HG02623 (cell line): ENCODE data around the gene CACNB1.

Experiments
- ATAC-seq: cut with Tn5 transposase; IDR thresholded peaks from one replicate; pipeline ENCODE4 v1.9.1; 2021; ENCODE audit warnings: moderate library complexity; ENCODE audit not compliant: unreplicated experiment

Gene CACNB1

DNA sequence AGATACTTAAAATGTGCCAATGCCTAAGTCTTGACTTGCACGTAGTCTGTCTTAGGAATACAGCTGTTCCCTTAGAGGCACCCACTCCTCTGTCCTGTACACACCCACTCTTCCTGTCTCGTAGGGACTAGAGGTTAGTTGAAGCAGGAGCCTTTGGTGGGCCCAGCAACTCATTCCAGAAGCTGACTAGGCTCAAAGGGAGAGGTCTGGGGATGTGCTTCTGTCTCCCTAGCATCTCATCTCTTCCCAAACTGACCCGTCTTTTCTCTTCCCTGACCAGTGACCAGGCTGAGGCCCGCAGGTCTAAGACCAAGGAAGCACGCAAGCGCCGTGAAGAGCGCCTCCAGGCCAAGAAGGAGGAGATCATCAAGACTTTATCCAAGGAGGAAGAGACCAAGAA is 6.8 kb upstream of the CACNB1 start:
- ATAC-seq = no peak

DNA sequence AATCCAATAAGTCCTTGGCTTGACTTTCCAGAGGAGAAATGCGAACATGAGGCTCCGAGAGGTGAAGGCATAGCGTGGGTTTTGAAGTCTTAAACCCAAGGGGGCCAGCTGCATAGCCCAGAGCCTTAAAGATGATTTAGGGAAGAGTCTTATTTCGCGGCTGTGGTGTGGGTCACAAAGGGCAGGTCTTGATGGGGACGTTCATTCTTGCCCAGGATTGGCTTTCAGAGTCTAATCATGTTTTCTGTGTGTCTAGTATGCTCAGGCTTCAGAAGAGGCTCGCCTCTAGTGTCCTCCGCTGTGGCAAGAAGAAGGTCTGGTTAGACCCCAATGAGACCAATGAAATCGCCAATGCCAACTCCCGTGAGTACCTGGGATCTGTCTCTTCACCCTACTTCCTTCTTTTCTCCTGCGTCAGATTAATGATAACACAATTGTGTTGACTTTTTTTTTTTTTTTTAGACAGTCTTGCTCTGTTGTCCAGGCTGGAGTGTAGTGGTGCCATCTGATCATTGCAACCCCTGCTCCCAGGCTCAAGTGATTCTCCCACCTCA is 3.6 kb upstream of the CACNB1 start:
- ATAC-seq = no peak

DNA sequence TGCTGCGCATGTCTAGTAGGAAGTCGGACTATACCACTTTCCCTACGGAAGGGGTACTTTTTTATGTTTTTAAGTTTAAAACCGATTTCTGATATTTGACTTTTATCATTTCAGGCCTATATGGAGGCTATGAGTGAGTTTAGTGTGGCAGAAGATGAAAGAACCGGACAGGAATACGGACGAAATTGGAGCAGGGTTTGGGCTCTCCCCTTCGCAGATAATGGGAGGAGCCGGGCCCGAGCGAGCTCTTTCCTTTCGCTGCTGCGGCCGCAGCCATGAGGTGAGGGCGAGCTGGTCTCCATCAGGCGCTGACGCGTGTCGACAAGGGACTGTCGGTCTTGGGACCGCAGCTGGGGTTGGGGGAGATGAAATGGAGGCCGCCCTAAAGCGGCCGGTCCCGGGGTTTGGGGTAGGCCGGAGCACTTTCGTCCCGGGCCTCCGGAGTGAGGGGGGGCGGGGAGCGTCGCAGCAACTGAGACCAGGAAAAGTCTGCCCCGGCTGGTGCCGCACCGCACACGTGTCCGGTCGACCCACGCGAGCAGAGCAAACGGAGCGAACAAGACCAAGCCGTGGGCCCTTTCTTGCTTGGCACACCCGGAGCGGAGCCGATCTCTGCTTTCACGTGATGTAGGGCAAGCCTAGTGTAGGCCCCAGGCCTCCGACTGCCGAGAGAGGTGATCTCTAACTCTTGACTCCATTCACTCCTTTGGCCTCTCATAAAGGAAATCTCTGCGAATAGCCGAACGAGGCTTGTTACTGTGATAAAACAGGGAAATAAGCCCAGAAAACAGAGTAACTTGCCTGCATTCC is 2.8 kb upstream of the CACNB1 start, which contains the start of gene RPL19:
Gene RPL19 (plus strand): TSS at position 214 of the 810 bp plus-strand sequence. CDS start 62 bp downstream, at position 276.
- ATAC-seq = peak; percentile 55

DNA sequence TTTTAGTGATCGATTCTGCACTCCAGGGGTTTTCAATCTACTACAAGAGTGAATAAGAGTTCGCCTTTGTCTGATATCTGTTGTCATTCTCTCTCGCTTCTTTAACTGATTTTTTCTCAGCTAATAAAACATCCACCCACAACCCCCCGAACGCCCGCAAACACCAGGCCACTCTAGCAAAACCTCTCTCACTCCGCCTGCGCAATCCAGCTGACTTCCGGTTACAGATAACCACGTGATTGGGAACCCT is 2.3 kb upstream of the CACNB1 start:
- ATAC-seq = peak; percentile 63

DNA sequence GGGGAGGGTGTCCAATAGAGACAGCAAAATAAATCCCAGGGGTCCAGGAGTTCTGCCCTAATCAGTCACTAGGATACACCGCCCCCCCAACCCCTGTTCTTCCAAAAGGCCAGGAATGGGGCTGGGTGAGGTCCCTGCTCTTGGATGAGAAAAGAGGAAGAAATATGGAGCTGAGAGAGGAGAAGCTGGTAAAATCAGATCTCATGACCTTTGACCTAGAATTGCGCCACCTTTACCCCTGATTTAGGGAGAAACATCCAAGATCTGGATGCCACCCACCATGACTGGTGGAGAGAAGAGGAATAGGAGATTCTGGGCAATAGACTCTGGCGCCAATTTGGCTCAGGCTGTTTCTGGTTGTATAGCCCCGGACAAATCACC is 707 bp upstream of the CACNB1 start:
- ATAC-seq = no peak

DNA sequence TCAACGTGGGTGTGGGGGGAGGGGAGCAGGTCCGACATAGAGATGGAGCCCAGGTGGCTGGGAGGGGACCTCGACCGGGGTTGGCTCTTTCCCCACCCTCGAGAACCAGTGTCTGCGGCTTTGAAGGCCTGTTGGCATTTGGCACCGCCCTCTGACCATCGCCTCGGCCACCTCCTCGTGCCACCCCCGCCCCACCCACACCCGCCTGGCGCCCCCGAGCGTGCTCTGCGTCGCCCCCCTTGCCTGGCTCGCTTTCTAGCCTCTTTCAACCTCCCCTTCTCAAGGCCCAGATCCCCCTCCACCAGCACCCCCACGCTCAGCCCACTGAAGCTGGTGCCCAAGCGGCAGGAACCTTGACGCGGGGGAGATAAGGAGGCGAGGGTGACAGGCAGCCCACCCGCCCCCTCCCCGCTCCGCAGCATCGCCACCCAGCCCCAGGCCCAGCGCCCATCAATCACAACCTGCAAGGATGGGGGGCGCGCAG is 619 bp downstream of the CACNB1 start:
- no peak for ATAC-seq

DNA sequence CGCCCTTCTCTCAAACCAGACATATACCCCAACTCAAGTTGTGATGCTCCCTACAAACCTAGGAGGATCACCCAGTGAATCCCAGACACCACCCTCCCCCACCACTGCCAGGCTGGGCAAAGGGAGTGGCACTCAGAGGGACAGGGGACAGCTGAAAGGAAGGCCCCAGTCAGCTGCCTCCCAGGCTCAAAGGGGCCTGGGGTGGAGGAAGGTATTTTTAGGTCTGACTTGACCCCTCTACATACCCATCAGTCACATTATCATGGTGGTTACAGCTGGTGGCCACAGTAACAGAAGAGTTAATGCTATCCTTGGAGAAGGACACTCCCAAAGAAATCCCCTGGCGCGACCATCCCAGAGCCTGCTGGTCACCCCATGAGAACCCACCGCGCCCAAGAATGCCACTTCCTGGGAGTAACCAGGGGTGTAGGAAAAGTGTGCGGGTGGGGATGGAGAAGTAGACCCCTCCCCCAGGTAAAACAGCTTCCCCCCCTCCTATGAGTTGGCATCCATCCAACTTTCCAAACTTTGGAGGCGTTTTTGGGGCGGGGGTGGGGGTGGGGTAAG is 1.1 kb downstream of the CACNB1 start:
- no peak for ATAC-seq

DNA sequence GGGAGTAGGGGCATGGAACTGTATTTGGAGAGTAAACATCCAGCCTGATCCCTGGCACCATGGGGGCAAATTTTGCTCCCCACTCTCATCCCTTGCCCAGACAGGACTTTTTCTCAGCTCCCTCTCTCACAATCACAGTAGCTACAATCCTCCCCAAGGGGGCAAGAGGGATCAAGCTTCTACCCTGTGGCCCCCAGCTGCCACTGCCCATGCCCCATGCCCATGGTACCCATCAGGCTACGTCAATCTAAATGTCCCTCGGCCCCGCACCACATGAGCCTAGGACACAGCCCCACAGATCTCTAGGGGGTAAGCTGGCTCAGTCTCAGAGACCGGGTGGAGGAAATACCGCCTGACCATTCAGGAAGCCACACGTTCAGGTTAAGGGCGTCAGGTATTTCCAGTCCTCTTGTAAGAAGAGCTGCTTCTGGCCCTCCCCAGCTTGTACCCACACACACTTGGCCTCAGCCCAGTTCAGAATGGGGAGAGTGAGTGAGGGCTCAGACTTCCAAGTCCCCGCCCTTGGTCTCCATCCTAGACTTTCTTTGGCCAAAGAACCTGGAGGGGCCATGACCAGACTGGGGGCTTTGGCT is 1.8 kb downstream of the CACNB1 start:
- ATAC-seq = no peak

DNA sequence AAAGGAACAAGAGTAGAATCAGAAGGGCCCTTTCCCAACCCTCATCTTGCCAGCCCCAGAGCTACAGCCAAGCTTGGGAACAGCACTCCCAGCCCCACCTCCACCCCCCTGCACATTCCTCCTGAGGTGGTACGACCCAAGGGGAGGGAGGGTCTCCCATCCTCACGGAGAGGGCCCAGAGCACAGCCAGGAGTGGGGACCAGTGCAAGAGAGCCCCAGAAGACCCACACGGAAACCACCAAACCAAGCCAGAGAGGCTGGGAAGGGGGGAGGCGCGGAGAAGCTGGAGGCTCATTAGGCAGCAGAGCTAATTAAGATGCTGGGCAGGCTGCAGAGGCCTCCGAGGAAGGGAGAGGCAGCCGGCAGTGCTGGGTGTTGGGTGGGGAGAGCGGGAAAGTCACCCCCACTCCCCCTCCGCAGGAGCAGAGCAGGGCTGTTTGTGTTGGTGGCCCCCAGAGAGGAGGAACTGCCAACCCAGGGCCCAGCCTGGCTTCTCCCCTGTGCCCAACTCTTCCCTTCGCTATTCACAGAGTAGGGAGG is 2.4 kb downstream of the CACNB1 start:
- ATAC-seq = no peak

DNA sequence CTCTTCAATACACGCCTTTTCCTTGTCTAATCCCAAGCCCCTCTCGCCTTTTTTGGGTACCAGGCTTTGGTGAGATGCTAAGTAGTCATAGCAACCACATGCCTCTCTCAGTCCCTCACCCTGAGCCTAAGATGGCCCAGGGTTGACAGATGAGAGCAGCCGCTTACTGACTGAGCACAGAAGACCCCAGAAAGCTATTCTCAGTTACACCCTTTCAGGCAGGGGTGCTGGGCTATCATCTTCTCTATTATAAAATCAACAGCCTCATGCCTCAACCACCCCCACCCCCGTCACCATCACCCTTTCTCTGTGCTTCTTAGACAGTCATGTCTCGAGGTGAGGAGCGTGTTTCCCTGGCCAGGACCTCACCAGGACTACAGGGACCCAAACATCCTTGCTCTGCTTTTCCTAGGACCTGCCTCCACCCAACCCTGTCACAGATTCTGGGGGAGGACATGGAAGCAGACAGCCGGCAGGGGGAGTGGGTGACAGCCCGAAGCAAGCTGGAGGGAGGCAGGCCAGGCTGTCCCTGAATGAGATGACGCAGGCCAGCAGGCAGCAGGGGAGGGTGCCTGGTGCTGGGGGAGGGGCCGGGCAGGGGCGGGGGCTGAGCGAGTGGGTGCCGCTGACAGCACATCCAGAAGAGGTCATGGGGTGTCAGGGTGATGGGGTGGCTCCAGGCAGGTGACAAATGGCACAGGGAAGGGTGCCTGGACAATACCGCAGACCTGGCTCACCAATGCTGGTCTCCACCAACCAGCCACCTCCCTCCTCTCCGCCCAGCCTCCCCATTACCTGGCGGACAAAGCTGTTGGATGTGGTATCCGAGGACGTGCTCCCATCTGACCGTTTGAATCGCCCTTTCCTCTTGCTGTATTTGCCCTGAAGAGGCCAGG is 3.1 kb downstream of the CACNB1 start:
- no peak for ATAC-seq

DNA sequence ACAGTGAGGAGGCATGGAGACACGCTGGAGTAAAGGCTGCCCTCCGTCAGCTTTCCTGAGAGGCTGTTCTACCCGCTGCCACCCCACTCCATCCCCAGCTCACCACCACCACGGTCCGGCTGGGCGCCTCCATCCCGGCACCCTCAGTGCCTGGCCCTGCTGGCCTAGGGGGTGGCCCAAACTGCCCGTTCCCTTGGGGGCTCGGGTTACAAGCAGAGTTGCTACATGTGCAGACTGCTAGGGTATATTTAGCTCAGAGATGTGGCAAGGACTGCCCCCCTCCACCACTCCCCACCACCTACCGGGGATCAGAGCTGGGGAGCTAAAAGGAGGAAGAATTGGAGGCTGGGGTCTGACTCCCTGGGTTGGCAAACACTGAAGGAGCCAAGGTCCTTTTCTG is 4.1 kb downstream of the CACNB1 start:
- no peak for ATAC-seq

DNA sequence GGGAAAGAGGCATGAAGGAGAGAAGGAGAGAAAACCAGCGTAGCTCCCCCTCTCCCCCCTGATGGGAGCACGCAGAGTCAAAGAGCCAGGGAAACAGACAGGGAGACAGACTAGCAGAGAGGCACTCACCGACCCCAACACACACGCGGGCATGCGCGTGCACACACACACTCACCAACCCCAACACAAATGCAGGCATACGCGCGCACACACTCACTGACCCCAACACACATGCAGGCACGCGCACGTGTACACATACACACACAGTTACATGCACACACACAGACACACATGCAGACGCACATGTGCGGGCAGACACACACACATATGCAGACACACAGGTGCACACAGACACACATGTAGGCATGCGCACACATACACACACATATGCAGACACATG is 4.6 kb downstream of the CACNB1 start:
- no peak for ATAC-seq

DNA sequence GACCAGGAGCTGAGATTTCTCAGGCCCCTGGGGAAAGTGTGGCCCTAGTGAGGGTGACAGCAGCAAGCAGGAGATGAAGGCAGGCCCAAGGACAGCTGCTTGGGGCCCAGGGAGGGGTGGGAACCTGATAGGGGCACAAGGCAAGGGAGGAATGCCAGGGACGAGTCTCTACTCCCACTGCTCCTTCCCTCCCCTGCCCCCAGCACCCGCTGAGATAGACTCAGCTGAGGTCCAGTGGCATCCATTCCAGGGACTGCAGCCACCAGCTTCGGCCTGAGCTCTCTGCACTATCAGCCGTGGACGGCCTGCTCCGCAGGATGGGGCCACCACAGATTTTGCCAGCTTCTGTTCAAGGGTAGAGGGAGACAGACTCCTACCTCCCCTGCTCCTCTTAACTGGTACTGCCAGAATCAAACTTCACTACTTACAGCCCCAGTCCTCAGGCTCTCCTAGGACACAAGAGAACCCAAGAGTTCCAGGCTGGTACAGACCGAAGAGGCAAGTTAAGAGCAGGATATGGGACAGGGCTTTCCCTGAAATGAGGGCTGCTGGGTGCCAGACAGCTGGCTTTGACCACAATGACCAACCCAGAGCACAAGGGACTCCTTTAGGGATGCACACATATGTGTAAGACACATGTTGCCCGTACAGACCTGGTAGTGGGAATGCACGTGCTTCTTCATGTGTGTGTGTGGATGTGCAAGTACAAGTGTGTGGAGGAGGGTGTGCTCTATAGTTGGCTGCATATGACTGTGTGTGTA is 5.5 kb downstream of the CACNB1 start:
- no peak for ATAC-seq

DNA sequence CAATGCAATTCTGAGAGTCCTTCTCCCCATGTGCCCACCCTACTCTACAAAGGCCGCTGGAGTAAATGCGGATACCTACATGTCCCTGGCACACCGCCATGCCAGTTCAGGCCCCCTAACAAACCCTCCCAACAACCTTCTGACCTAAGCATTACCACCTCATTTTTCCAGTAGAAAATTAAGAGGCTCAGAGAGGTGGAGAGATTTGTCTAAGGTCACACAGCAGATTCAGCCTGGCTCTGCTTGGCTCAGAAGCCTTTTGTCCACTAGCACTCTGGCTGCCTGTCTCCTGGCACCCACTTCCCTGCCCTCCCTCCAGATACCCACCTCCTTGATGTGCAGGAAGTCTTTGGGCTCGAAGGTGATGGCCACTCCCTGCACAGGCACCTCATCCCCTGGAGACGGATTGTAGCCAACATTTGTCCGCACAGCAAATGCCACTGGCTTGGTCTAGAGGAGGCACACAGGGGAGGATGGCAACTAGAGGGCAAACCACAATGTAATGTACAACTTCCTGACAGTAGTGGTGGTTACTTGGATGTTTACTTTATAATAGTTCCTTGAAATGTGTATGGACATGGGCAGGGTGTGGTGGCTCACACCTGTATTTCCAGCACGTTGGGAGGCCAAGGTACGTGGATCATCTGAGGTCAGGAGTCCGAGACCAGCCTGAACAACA is 10.2 kb downstream of the CACNB1 start:
- ATAC-seq = no peak

DNA sequence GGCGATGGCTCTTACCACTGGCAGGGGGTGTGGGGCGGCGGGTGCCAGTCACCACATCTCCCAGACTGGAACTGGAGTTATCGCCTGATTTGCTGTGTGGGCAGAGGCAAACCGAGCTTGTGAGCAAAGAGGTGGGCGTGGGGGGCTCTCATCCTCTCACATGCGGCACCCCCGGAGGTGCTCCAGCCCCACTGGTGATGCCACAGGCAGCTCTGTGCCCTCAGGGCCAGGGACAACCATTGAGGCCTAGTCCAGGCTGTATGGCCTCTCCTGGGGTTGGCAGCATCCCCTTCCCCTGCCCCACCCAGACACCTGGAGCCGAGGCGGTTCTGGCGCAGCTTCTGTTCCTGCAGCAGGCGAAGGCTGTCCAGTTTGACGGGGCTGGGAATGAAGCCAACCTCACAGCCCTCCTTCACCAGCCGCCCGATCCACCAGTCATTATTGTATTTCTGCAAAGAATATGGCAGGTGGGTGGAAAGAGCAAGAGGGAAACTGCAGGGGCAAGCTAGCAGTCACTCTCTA is 10.9 kb downstream of the CACNB1 start:
- ATAC-seq = no peak

DNA sequence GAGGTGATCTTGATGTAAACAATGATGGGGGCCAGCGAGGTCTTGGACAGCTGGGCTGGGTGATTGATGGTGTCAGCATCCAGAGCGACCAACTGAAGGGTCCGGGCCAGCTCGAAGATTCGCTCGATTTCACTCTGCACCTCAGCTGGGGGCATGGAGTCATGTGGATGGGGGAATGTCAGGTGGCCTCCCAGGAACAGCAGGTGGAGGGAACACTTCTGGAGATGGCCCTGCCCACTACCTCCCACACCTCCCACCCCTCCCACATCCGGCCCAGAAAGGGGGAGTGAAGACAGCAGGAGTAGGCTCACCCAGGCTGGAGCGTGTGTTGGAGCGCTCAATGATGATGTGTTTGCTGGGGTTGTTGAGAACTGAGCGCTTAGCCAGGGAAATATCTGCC is 13.7 kb downstream of the CACNB1 start:
- no peak for ATAC-seq

DNA sequence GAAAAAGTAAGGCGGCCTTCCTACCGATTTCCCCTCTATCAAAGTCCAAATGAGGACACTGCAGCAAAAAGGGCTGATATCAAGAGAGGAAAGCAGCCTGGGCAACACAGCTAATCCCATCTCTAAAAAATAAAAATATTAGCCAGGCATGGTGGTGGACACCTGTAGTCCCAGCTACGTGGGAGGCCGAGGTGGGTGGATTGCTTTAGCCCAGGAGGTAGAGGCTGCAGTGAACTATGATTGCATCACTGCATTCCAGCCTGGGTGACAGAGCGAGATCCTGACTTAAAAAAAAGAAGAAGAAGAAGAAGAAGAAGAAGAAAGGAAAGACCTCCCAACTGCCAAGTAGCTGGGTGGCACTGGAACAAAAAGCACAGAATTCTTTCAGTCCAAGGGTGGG is 14.4 kb downstream of the CACNB1 start:
- ATAC-seq = no peak

DNA sequence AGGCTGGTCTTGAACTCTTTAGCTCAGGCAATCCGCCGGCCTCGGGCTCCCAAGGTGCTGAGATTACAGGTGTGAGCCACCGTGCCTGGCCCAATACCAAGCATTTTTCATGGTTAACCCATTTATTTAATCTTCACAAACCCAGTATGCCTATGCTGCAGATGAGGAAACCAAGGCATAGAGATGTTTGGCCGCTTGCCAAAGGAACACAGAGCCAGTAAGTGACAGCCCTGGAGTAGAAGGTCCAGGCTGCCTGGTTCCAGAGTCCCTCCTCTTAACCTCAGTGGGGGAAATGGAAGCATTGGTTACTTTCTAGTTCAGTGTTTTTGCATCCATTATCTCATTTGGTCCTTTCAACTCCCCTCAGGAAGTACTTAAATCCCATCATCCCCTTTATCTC is 16.2 kb downstream of the CACNB1 start:
- no peak for ATAC-seq

DNA sequence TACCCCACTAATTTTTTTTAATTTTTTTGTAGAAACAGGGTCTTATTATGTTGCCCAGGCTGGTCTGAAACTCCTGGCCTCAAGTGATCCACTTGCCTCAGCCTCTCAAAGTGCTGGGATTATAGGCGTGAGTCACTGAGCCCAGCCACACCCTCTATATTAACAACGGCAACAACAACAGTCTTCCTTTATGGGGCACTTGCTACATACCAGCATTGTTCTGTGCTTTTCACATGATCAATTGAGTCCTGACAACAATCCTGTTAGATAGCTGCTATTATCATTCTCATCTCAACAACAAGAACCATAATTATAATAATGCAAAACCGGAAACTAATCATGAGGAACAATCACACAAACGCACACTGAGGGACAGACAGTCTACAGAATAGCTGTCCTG is 18.9 kb downstream of the CACNB1 start:
- ATAC-seq = no peak
